Astrocyte of the cerebellum (primary cell): ENCODE measurements around the gene CBLL1.

Experiments
- DNase-seq: peaks from one replicate; pipeline ENCODE4 v3.0.0-alpha.2; 2011; ENCODE audit warnings: low read depth
- H3K4me3 ChIP-seq: 2 replicates; pipeline ENCODE4 v1.5.1; 2011; ENCODE audit warnings: mild to moderate bottlenecking, low read depth, low read length, moderate library complexity
- in situ Hi-C: cut with HindIII; loops from 2 replicates; pipeline ENCODE4 v1.10.0; 2017; ENCODE audit warnings: low sequenced_read_pairs
- TF ChIP-seq, protein P1 (sequence below): IDR thresholded peaks from 2 replicates; pipeline ENCODE4 v1.5.1; 2012; ENCODE audit warnings: low read length, low read depth, moderate library complexity, mild to moderate bottlenecking; ENCODE audit errors: missing control alignments

The CBLL1 gene

DNA sequence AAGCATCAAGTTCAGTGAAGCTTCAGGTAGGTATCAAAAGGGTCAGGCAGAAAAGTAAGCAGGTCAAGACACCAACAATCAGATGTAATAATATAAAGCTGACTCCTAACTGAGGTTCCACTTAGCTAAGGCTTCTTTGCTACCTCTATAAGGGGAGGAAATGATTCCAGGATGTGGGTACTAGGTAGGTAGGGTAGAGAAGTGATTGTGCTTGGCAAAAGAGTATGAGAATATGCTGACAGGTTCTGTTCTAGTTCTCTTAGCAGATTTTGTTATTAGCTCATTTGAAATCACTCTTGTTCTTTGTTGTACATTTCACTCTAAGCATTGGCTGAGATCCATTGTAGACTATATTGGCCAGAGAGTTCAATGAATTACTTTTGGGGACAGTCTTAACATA is 40.7 kb upstream of the CBLL1 start:
- no peak for DNase-seq
- H3K4me3 ChIP-seq = no peak overlapping the region
- in situ Hi-C loops = no loop called here
- TF ChIP-seq, protein P1, sequence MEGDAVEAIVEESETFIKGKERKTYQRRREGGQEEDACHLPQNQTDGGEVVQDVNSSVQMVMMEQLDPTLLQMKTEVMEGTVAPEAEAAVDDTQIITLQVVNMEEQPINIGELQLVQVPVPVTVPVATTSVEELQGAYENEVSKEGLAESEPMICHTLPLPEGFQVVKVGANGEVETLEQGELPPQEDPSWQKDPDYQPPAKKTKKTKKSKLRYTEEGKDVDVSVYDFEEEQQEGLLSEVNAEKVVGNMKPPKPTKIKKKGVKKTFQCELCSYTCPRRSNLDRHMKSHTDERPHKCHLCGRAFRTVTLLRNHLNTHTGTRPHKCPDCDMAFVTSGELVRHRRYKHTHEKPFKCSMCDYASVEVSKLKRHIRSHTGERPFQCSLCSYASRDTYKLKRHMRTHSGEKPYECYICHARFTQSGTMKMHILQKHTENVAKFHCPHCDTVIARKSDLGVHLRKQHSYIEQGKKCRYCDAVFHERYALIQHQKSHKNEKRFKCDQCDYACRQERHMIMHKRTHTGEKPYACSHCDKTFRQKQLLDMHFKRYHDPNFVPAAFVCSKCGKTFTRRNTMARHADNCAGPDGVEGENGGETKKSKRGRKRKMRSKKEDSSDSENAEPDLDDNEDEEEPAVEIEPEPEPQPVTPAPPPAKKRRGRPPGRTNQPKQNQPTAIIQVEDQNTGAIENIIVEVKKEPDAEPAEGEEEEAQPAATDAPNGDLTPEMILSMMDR = no peak

DNA sequence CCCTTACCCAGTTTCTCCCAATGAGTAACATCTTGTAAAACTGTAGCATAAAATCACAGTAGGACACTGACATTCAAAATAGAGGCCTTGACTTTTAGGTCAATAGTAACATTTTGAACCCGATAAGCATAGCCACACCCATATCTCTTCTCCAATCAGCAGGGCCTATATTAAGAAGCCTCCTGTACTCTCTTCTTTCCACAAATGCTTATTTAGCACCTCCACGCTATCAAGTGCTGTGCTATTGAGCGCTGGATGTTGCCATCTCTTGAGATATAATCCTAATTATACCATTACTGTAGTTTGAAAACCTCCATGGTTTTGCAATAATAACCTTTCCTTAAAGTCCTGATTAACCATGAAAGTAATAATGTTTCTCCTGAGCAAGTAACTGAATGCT is 40.1 kb upstream of the CBLL1 start:
- DNase-seq = no peak
- in situ Hi-C loops = no loop called here
- no peak overlapping the region for H3K4me3 ChIP-seq
- TF ChIP-seq, protein P1 = no peak

DNA sequence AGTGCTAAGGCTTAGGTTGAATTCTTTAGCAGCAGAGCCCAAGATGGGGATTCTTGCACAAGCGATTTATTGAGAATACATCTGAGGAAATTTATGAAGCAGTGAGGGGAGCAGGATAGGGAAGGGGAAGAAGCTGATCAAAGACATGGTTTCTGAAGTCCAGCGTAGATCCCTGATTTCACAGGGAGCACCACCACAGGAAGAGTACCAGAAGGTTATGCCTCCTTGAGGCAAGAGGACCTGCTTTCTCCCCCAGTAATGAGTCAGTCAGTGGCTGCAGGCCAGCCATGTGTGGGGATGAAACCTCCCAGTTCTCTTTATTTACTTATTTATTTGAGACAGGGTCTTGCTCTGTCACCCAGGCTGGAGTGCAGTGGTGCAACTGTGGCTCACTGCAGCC is 35.0 kb upstream of the CBLL1 start:
- in situ Hi-C loops = no loop called here
- TF ChIP-seq, protein P1 = no peak
- no peak overlapping the region for H3K4me3 ChIP-seq
- DNase-seq = no peak

DNA sequence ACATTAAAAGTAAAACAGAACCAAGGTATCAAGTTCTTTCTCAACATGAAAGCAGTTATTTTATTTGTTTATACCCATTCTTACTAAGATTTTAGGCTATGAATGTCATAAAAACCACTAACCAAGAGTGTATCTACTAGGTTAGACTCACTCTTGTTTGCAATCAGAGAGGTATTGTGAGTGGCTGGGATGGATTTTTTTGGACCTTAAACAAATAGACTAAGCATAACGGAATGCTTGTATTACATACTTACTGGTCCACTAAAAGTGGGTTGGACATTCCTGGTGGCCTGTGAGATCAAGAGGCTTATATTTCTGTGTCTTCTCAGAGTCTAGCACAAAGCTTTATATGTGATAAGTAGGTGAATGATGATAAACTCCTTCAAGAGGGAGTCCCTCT is 32.6 kb upstream of the CBLL1 start:
- DNase-seq = no peak
- no peak overlapping the region for H3K4me3 ChIP-seq
- in situ Hi-C loops = no loop called here
- TF ChIP-seq, protein P1 = no peak

DNA sequence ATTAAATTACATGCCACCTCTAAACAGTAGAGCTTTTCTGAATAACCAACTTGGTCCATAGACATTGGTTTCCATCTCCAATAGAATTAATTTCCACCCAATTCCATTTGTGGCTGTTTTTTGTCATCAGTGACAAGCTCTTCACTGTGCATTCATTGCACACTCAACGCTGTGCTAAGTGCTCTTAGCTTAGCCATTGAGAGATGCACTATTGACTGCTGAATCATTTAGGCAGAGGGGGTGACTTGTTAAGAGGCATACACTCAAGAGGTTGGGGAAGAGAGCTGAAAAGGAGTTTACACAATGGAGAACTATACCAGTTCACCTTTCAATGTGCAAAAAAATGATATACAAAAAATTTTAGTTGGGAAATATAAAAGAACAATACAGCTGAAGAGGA is 31.9 kb upstream of the CBLL1 start:
- H3K4me3 ChIP-seq = no peak overlapping the region
- TF ChIP-seq, protein P1 = no peak
- in situ Hi-C loops = no loop called here
- no peak for DNase-seq

DNA sequence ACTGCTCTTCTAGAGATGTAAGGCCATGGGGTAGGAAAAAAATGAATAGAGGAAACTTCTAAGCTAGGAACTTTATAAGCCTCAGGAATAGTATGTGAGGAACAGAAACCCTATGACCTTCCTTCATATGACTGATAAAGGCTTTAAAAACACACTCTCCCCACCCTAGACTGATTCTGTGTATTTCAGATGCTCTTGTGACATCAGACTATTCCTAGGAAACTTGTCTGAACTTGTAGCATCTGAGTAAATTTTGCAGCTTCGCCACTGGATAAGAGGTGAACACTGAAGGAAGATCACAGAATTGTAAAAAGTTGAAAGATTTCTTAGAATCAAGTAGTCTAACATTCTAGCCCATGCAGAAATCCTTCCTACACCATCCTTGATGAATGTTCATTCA is 31.0 kb upstream of the CBLL1 start:
- TF ChIP-seq, protein P1 = no peak
- DNase-seq = no peak
- in situ Hi-C loops = no loop called here
- no peak overlapping the region for H3K4me3 ChIP-seq

DNA sequence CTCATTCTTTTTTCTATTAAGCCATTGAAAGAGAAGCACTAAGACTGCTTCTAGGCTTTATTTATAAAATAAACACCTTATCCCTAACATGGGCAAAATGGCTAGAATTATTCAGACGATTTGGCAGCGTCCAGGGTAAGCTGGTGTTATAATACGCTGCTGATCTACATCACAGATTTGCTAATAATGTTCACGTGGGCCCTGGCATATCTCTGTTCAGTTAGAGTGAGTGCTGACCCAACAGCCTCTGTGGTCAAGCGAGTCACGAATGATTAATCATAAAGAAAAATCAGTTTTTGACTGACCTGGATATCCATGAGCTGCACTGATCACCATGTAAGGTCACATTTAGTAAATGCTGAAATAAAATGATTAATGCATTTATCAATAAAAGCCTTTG is 28.4 kb upstream of the CBLL1 start:
- TF ChIP-seq, protein P1 = no peak
- H3K4me3 ChIP-seq = no peak overlapping the region
- in situ Hi-C loops = no loop called here
- no peak for DNase-seq
